HG03175 (cell line): Measurements from ENCODE around the gene MID2.
"Not testable (repeated sequence)": the region's sequence is repeated elsewhere in the genome, so short reads cannot be mapped to it uniquely, and the experiment has no call there.

Experiments used
- ATAC-seq: cut with Tn5 transposase; IDR thresholded peaks from one replicate; pipeline ENCODE4 v1.9.1; 2021; ENCODE audit warnings: mild to moderate bottlenecking, moderate library complexity; ENCODE audit not compliant: unreplicated experiment

The MID2 gene, protein sequence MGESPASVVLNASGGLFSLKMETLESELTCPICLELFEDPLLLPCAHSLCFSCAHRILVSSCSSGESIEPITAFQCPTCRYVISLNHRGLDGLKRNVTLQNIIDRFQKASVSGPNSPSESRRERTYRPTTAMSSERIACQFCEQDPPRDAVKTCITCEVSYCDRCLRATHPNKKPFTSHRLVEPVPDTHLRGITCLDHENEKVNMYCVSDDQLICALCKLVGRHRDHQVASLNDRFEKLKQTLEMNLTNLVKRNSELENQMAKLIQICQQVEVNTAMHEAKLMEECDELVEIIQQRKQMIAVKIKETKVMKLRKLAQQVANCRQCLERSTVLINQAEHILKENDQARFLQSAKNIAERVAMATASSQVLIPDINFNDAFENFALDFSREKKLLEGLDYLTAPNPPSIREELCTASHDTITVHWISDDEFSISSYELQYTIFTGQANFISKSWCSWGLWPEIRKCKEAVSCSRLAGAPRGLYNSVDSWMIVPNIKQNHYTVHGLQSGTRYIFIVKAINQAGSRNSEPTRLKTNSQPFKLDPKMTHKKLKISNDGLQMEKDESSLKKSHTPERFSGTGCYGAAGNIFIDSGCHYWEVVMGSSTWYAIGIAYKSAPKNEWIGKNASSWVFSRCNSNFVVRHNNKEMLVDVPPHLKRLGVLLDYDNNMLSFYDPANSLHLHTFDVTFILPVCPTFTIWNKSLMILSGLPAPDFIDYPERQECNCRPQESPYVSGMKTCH

DNA sequence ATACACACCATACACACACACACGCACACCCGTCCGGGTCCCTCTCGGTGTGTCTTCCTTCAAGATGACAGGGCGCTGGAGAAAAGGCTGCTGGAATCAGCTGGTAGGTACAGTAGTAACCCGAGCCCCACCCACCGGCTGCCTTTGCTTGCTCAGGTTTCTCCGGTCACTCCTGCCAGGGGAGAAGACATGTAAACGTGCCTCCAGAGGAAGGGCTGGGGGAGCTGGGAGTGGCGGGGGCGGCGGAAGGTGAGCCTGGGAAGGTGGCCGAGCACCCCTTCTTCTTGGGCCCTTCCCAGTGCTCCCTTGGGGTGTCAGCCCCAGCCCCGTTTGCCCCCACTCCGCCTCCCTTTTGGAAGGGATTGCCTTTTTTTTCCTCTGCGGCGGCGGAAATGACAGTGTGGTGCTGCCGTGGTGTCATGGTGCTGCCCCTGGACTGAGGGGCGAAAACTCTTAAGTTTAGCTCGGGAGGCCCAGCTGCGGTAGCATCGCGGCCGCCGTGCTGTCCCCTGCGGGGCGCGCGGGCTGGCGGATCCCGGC, at the start of gene MID2:
TSS of gene MID2 (plus strand) at position 169 of the 540 bp plus-strand sequence. CDS start 561 bp downstream, outside the sequence.
- peak; percentile 40 for ATAC-seq

DNA sequence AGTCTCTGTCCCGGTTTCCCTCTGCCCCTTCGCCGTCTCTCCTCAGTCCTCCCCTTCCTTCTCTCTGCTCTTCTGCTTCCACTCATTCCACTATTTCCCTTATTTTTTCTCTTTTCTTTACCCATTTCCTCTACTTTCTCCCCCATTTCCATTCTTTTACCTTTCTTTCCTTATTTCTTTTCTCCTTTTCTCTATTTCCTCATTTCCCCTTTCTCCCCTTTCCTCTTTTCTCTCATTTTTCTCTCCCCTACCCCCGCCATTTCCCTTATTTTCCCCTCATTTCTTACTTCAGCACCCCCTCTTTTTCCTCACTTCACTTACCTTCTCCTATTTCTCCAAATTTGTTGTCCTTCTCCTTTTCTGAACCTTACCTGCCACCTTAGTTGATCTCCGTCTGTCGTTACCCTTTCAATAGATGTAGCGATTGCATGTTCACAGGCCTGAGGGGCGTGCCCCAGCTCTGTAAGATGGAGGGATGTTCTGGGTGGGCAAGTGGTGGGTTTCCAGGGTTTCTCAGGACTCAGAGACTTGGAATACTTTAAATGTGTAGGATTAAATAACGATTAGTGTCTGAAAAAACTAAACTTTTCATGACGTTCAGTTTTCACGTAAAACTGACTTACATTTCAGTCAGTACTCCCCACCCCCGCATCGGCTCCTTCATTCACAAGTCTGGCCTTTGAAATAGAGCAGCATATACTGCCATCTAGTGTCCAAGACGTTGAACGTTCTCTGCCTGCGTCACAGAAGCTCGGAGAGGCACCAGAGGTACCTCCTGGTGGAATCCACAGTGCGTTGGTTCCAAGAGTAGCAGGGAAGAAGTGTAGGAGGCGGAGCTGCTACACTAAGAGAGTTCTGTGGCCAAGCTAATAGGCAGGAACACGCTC, 48.8 kb upstream of the MID2 start:
- peak; percentile 77 for ATAC-seq

DNA sequence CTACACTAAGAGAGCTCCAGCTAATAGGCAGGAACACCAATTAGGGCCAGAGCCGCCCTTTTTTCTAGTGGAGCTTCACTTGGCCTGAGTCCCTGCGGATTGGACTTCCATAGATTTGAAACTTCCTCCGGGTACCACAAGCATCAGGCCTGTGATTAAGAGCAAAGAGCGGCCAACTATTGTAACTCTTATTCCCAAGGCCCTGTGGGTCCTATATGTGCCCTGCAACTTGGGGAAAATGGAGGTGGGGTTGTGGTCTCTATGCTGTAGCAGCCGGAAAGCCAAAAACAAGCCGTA, 48.2 kb upstream of the MID2 start, which contains the start of gene NCBP2L:
TSS of gene NCBP2L (plus strand) at position 198 of the 297 bp plus-strand sequence. CDS start 16,488 bp downstream, outside the sequence.
- no peak for ATAC-seq

DNA sequence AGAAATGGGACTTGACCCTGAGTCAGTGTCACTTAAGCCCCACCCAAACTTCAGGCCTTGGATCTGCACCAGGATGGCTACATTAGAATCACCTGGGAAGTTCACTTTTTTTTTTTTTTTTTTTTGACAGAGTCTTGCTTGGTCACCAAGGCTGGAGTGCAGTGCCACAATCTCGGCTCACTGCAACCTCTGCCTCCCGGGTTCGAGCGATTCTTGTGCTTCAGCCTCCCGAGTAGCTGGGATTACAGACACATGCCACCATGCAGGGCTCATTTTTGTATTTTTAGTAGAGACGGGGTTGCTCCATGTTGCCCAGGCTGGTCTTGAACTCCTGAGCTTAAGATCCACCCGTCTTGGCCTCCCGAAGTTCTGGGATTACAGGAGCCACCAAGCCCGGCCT, 45.1 kb upstream of the MID2 start:
- no peak for ATAC-seq

DNA sequence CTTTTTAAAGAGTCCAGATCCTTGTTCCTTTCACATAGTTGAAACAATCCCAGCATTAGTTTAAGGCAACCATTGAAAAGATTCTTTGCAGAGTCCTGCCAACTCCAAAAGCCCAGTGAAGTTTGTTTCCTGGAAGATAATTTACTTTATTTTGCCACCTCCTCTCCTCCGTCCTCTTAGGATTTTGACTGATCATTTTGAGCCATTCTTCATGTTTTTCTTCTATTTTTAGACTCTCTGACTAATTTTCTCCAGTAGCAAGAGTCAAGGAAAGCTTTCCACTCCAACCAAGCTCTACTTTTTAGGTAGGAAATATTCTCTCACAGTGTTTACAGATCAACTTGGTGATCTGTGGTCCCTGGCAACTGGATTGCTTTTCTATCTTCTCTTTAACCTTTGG, 37.8 kb upstream of the MID2 start:
- no peak for ATAC-seq

DNA sequence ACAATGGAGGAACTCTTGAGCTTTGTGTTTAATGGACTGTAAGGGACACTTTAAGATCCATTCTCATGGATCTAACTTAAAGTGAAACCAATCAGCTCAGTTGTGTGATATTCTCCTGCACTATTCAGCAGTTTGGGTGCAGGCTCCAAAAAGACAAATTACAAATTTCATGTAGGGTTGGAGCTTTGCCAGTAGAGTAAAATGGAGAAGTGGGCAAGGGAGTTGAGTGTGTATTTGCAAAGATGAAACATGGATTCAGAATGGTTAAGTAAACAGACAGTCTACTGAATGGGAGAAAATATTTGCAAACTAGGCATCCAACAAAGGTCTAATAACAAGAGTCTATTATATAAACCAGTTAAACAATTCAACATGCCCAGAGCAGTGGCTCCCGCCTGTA, 21.2 kb upstream of the MID2 start:
- no peak for ATAC-seq

DNA sequence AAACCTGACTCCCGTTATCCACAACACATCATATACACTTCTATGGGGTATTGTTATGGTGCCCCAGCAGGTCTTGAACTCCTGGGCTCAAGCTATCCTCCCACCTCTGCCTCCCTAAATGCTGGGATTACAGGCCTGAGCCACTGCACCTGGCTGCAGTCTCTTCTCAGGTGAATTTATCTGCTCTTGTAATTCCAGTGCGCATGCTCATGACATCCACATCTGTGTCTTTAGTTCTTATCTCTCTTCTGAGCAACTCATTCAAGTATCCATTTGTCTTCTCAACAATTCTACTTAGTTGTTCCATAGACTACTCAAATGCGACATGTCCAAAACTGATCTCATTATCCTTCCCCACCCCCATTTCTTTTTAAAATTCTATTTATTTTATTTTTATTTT, 20.5 kb upstream of the MID2 start:
- no peak for ATAC-seq

DNA sequence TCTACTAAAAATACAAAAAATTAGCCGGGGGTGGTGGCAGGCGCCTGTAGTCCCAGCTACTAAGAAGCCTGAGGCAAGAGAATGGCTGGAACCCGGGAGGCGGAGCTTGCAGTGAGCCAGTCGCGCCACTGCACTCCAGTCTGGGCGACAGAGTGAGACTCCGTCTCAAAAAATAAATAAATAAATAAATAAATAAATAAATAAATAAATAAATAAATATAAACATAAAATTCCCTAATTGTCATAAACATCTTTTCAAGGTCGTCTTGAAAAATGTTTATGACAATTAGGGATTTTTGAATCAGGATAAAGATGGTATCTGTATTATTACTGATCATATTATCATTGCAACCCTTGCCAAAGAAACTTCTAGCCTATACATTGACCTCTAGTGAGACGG, 15.6 kb upstream of the MID2 start:
- ATAC-seq = not testable (repeated sequence)

DNA sequence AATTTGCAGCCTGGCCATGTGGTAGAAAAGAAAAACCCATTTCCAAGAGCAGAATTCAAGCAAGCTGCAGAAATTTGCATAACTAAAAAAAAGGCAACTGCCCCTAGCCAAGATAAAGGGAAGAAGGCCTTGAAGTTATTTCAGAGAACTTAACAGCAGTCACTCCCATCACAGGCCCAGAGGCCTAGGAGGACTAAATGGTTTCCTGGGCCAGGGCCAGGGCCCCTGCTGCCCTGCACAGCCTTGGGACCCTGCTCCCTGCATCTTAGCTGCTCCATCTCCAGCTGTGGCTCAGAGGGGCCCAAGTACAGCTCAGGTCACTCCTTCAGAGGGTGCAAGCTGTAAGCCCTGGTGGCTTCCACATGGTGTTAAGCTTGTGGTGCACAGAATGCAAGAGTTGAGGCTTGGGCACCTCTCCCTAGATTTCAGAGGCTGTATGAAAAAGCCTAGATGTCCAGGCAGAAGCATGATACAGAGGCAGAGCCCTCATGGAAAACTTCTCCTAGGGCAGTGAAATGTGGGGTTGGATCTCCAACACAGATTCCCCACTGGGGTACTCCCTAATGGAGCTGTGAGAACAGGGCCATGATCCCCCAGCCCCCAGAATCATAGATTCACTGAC, 6.7 kb upstream of the MID2 start:
- ATAC-seq = no peak

DNA sequence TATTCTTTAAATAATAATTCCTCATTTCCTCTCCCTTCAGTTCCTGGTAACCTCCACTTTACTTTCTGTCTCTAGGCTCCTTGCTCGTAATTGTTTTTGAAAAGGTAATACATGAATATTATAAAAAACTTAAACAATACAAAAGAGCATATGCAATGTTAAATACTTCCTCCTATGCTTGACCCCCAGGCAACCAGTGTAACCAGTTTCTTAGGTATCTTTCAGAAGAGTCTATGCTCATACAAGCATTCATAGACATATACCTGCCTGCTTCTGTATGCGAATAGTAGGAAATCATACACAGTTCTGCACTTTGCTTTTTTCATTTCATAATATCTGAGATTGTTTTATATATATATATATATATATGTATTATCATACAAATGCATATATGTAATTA, 2.6 kb upstream of the MID2 start:
- no peak for ATAC-seq

DNA sequence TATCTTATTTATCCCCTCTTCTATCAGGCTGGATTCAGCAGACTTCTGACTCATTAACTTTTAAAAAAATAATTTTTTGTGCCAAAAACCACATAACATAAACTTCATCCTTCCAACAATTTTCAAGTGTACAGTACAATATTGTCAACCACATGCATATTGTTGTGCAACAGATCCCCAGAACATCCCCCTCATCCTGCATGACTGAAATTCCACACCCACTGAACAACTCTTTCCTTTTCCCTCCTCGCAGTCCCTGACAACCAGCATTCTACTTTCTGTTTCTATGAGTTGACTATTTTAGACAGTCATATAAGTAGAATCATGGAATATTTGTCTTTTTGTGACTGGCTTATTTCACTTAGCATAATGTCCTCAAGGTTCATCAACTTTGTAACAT, 2.2 kb upstream of the MID2 start:
- ATAC-seq = no peak

DNA sequence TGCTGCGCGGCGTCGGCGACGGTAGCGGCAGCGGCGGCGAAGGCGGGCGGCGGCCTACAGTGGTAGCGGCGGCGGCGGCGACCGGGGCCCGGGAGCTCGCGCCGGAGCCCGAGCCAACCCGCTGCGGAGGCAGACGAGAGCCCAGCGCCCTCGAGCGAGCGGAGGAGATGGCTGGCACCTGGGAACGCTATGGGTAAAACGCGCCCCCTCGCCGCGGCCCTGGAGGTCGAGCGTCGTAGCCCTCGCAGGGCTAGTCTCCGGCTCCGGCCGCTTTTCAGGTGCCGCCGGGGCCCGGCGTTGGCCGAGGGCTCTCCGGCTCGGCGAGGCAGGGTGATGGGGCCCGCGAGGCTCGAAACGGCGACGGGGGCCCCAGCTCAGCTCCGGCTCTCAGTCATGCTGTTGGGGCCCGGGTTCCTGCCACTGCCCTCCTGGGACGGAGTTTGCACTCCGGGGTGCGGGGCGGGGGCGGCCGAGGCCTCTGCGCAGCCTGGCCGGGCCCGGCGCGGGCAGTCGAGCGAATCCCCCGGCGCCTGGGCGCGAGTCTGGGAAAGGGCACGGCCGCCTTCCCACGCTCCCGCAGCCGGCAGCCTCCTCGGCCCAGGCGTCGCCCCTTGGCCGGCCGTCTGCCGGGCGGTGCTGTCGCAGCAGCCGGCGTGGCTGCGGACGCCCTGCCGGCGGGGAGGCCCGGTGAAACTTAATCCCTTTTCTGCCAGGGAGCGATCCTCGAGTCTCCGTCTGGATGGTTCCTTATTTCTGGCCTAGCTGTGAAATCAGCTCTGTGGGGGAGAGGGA, 768 bp downstream of the MID2 start:
- ATAC-seq = peak; percentile 59

DNA sequence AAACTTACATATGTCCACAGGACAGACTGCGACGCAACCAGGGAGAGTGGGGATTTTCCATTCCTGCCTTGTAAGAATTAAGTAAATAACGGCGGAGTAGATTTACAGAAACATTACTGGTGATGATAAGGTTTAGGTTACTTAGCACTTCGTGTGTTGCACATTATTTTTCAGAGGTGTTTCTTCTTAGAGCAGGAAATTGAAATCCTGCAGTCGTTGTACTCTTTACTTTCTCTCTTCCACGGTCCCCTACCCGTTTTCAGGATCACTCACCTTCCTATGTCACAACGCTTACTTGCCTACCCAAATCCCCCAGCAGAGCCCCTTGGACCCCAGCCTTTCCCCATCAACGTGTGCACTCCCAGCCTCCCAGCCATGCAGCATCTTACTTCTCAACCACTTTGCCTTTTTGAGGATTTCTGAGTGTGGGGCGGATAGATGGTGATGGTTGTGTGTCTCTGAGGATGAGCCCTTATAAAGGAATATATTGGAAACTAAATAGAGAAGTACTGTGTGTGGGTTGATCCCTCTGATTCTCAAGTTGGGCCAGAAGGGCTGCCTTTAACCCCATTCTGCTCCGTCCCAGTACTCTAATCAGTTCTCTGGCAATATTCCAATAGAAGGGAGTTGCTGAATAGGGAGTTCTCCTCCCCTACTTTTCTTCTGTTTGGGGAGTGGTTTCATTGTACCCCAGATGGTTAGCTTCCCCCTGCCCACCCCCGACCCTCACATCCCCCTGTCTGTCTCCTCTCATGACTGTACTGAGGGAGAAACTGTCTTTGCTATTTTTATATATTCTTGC, 1.6 kb downstream of the MID2 start:
- ATAC-seq = no peak

DNA sequence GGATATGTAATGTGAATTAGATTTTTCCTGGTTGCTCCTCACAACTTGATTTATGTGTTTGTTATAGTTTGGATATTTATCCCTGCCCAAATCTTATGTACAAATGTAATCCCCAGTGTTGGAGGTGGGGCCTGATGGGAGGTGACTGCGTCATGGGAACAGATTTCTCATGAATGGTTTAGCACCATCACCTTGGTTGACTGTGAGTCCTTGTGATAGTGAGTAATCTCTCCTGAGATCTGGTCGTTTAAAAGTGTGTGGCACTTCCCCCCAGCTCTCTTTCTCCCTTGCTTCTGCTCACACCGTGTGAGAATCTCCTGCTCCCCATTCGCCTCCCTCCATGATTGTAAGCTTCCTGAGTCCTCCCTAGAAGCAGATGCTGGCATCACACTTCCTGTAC, 2.2 kb downstream of the MID2 start:
- ATAC-seq = no peak

DNA sequence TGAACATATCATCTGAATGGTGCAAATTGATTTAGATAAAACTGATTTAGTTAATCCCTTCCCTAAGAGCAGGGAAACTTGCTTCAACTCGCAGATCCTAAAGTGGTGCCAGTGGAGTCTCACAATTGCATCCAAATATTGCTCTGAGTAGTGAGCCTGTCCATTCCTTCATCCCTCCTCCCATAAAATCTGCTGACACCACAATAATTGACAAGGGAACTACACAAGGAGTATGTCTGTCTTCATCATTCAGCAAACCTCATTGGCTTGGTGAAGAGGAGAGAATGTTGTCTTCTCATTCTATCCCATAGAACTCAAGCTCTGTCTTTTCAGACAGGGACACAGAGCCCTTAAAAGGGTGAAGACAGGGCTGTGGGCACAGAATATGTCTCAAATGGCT, 4.2 kb downstream of the MID2 start:
- ATAC-seq = no peak

DNA sequence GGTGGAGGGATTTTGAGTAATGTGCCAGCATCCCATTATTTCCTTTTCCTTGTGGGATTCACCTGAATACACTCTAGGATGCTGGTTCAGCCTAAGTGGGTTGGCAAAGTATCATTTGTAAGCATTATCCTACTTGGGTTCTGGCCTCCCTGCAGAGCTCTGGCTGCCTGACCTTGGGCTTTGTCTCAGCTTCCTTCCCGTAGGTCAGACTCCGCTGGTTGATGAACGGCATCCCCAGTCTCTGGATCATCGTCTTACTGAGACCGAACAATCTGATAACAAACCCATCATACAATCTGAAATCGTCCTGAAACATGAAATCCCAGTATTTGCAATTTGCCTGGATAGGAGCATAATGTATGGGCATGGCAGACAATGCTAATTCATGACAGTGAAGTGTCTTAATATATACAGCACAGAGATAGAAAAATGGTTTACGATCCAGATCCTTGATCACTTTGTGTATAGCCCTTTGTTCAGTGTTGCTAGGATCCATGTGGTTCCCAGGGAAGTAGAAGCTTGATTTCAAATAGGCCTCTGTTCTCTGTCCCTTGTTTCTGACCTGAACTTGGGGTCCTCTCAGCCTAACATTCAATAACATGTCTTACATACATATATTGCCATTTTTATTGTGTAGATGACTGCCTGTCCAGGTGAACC, 5.5 kb downstream of the MID2 start:
- no peak for ATAC-seq

DNA sequence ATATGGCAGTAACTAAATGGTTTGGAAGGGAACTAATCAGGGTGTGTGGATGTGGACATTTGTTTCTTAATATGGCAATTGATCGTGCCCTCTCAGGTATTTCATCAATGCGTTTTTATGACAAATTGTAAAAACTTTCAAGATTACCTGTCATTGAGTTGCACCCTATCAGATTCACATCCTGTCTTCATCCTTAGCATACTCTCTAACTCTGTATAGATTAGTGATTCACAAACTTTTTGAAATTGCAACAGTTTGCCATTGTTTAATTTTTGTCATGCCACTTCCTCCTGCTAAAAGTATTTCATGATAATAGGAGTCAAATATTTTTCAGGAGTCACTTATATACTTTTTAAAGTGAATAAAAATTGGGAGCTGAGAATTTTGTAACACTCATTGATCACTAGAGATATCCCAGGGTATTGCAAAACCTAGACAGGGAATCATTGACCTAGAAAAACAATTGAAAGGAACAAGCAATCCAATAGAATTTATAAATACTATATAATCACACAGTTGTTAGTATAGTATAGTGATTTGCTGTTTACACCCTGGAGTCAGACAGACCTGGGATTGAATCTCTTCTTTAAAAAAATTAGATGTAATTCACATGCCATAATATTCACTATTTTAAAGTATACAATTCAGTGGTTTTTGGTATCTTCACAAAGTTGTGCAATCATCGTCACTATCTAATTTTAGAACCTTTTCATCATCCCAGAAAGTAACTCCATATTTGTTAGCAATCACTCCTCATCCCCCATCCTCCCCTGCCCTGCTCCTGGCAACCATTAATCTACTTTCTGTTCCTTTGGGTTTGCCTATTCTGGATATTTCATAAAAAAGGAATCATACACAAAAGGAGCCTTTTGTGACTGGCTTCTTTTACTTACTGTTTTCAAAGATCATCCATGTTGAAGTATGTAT, 8.9 kb downstream of the MID2 start:
- ATAC-seq = no peak
